Choroid plexus epithelial cell (primary cell): ENCODE data around the gene DDX54.
A peak's percentile ranks its signal among the peaks of the same experiment; 100 is the strongest.

Experiments
- DNase-seq: peaks from one replicate; pipeline ENCODE4 v3.0.0-alpha.2; 2010; ENCODE audit warnings: low read depth
- H3K4me3 ChIP-seq: 2 replicates; pipeline ENCODE4 v1.5.1; 2011; ENCODE audit warnings: low read depth, mild to moderate bottlenecking, control low read depth, low read length, moderate library complexity
- CTCF ChIP-seq: conservative IDR thresholded peaks from 2 replicates; pipeline ENCODE4 v1.5.1; 2011; ENCODE audit warnings: low read depth, mild to moderate bottlenecking, control low read depth, inconsistent platforms, low read length, moderate library complexity

Gene DDX54

DNA sequence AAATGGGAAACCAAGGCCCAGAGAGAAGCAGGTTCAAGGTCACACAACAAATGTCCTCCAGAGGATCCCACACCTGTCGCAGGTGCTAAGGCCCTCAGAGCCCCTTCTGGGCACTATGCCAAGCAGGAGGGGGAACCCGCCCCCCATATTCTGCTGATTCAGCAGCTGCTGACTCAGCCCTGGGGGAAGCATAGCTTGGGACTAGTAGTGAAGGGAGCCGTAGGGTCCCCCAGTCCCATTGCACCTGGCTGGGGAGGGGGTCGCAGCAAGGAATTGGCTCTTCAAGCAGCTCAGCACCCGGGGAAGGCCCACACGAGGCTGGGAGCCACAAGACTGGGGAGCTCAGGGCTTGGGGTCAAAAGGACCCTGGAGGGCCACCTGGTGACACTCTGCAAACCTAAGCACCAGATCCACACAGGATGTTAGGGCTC lies 50.7 kb downstream of the DDX54 start:
- no peak for TF ChIP-seq CTCF
- H3K4me3 ChIP-seq, result no peak overlapping the region
- no peak for DNase-seq

DNA sequence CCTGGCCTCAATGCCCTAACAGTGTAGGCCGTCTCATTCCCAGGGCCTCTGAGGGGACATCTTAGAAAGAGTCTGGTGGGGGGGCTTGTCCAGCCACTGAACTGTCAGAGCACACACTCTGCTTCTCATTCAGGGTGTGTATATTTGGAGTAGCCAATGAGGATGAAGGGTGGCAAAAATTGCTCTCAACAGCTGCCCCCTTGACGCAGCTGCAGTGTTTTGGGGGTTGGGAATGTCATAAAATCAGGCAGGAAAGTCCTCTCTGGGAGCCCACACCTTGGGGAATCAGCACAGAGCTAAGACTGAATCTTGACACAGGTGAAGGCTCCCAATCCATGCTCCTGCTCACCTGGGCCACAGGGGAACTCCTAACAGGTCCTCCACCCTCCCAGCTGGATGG lies 51.2 kb downstream of the DDX54 start:
- no peak overlapping the region for H3K4me3 ChIP-seq
- no peak for DNase-seq
- no peak for TF ChIP-seq CTCF

GRCh38 chr12:113133666-113134065 lies 51.6 kb downstream of the DDX54 start:
- no peak for DNase-seq
- TF ChIP-seq CTCF, result no peak
- no peak overlapping the region for H3K4me3 ChIP-seq

DNA sequence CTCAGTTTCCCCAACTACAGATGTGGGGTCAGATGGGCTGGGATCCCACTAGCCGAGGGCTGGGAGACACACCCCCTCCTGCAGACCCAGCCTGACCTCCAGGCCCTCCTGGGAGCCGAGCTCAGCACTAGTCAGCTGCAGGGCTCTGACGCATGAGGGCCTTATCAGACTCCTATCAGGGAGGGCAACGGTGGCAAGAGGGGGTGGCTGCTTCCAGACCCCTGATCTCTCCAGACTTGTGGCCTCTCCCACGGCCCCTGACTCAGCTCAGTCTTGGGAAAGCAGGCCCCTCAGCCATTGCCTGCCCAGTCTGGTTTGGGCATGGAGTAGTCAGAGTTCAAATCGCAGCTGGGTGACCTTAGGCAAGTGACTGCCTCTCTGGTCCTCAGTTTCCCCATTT lies 52.2 kb downstream of the DDX54 start:
- TF ChIP-seq CTCF, result no peak
- H3K4me3 ChIP-seq, result no peak overlapping the region

DNA sequence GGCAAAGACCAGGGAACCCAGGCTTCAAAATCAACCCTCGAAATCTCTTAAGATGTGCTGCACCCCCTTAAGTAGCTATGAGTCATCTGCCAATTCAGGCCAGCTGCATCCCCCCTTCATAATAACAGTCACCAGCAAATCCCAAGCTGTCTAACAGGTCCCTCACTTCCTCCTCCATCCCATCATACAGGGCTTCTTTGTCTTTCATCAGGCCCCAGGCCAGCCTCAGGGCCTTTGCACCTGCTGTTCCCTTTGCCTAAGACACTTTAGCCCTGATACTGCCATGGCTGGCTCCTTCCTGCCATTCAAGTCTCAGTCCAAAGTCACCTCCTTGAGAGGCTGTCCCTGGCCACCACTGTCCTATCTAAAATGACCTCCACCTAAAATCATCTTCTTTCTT lies 53.7 kb downstream of the DDX54 start:
- no peak for DNase-seq
- no peak for TF ChIP-seq CTCF
- no peak overlapping the region for H3K4me3 ChIP-seq

More for the DNA sequence above, 52.2 kb downstream of the DDX54 start:
- DNase-seq, result no peak

DNA sequence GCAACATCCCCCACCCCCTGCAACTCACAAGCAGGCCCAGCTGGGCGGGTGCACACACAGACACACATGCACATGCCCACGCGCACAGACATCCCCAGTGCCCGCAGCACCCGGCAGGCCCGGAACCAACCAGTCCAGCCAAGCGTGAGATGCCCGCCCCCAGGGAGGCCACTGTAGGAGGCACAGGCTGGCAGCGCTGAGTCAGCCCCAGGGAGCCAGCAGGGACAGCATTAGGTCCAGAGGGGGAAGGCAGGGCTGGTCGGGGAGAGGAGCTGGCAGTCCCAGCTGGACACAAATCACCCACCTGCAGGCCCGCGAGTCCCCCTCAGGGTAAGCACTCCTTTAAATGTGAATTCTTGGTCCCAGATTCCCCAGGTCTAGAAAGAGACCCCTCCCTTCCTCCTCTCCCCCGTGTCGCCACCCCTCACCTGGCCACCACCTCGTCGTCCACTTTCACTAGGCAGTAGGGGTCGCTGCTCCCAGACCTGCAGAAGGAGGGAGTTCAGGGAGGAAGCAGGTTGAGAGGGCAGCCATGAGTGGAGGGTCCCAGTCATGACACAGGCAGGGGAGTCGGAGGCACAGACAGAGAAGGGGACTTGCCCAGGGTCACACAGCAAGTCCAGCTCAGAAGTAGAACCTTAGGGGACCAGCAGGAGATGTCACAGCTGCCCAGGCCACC lies 54.7 kb downstream of the DDX54 start:
- H3K4me3 ChIP-seq, result no peak overlapping the region
- no peak for DNase-seq
- peak; percentile 34 for TF ChIP-seq CTCF
